GM12865 (cell line): Measurements from ENCODE around the gene SPACA5B.
"Not testable (repeated sequence)": the region's sequence is repeated elsewhere in the genome, so short reads cannot be mapped to it uniquely, and the experiment has no call there.

Experiments
- DNase-seq: peaks from one replicate; pipeline ENCODE4 v3.0.0; 2010; ENCODE audit warnings: low read depth
- H3K4me3 ChIP-seq: 2 replicates; pipeline ENCODE4 v1.5.1; 2011; ENCODE audit warnings: mild to moderate bottlenecking, low read depth, low read length, control low read depth
- TF ChIP-seq, protein P1 (sequence below): IDR thresholded peaks from 2 replicates; pipeline ENCODE4 v1.5.1; 2011; ENCODE audit warnings: low read length, control low read depth, low read depth, inconsistent platforms; ENCODE audit not compliant: insufficient read depth; ENCODE audit errors: missing control alignments

Gene SPACA5B

DNA sequence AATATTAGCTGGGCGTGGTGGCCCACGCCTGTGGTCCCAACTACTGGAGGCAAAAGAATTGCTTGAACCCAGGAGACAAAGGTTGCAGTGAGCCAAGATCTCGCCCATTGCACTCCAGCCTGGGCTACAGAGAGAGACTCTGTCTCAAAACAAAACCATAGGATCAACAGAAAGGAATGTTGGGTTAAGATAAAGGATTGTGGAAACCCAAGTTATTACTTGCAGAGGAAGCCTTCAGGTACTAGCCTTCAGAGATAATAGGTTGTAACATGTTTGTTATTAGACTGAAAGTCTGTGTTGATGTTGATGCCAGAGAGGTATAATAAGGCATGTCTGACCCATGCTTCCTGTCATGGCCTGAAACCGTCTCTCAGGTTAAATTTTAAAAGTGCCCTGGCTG lies 49.3 kb downstream of the SPACA5B start:
- TF ChIP-seq, protein P1, sequence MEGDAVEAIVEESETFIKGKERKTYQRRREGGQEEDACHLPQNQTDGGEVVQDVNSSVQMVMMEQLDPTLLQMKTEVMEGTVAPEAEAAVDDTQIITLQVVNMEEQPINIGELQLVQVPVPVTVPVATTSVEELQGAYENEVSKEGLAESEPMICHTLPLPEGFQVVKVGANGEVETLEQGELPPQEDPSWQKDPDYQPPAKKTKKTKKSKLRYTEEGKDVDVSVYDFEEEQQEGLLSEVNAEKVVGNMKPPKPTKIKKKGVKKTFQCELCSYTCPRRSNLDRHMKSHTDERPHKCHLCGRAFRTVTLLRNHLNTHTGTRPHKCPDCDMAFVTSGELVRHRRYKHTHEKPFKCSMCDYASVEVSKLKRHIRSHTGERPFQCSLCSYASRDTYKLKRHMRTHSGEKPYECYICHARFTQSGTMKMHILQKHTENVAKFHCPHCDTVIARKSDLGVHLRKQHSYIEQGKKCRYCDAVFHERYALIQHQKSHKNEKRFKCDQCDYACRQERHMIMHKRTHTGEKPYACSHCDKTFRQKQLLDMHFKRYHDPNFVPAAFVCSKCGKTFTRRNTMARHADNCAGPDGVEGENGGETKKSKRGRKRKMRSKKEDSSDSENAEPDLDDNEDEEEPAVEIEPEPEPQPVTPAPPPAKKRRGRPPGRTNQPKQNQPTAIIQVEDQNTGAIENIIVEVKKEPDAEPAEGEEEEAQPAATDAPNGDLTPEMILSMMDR = no peak
- DNase-seq = no peak
- no peak overlapping the region for H3K4me3 ChIP-seq

DNA sequence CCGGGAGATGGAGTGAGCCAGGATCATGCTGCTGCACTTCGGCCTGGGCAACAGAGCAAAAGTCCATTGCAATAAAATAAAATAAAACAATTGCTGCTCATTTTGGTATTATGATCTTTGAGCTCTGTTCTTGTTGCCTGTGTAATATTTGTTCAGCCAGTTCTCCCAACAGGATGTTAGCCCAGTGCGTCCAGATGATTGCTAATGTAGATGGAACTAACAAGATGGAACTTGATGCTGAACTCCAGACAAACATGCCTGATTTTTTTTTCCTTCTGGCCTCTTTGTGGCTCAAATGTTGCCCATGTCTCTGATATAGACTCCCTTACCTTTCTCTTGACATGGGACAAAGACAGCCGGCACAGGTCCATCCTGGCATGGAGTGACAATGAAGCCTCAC lies 50.4 kb downstream of the SPACA5B start:
- TF ChIP-seq, protein P1 = no peak
- H3K4me3 ChIP-seq = no peak overlapping the region
- no peak for DNase-seq

DNA sequence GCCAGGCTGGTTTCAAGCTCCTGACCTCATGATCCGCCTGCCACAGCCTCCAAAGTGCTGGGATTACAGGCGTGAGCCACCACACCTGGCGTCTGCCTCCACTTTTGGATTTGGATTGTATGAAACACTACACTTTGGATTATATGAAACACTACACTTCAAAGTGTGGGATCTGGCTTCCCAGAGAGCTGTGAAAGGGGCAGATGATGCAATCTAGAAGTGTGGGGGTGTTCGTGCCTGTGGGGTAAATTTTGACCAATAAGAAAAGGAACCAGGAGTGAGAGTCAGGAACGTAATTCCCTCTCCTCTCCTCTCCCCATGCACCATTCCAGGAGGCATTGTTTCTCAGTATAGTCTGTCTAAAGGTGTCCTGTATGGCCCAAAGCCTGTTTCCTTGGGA lies 51.5 kb downstream of the SPACA5B start:
- not testable (repeated sequence) for DNase-seq, H3K4me3 ChIP-seq
